ENCODE results near the gene GPR89B.
"Not testable (repeated sequence)": the region's sequence is repeated elsewhere in the genome, so short reads cannot be mapped to it uniquely, and the experiment has no call there.

GPR89B gene

DNA sequence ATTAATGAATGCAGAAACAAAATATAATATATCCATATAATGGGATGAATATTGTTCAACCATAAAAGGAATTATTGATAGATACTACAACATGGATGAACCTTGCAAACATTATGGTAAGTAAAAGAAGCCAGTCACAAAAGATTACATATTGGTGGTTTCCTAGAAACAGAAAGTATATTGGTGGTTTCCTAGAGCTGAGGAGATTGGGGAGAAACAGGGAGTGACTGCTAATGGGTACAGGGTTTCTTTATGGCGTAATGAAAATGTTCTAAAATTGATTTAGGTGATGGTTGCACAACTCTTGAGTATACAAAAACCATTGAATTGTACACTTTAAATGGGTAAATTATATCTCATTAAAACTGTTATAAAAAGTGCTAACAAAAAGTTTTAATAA is 14.3 kb downstream of the GPR89B start:
- not testable (repeated sequence) for DNase-seq

- DNase-seq, result not testable (repeated sequence)
Observed at GRCh38 chr1:147949517-147949916, 21.3 kb downstream of the GPR89B start.

DNA sequence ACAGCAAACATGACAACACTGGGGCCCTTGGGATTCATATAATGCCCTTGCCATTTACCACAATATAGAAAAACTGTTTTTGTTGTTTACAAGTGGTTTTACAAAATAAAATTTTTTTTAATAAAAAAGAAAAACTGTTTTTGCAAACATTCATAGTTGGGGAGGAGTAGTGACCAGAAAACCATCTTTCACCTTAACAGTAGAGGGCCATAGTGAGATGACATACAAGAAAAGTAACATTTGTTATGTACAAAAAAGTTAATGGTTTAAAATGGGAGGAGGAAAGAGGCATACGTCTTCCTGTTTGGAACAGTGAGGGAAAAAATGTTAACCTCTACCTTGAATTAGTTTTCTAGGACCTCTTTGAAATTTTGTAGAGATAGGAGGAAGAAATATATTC is 30.7 kb downstream of the GPR89B start:
- DNase-seq, result not testable (repeated sequence)

- DNase-seq, result not testable (repeated sequence)
Observed at GRCh38 chr1:147959680-147960079, 31.5 kb downstream of the GPR89B start.

- not testable (repeated sequence) for DNase-seq
Observed at GRCh38 chr1:147964575-147964974, 36.4 kb downstream of the GPR89B start.

DNA sequence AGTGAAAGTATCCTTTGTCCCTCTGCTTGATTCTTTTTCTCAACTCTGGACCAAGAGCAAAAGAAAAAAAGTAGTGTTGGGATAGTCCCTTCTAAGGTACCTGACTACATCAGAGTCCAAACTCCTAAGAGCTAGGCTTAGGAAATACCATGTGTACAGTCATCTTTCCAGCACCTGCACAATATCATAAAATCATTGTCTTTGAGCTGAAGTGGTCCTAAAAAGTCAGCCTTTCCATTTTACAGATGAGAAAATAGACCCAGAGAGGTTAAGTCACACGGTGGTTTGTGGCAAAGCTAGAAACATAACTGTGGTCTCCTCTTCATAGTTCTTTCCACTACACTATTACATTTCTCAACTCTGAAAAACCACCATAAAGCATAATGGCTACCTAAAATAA is 38.4 kb downstream of the GPR89B start:
- DNase-seq, result not testable (repeated sequence)

DNA sequence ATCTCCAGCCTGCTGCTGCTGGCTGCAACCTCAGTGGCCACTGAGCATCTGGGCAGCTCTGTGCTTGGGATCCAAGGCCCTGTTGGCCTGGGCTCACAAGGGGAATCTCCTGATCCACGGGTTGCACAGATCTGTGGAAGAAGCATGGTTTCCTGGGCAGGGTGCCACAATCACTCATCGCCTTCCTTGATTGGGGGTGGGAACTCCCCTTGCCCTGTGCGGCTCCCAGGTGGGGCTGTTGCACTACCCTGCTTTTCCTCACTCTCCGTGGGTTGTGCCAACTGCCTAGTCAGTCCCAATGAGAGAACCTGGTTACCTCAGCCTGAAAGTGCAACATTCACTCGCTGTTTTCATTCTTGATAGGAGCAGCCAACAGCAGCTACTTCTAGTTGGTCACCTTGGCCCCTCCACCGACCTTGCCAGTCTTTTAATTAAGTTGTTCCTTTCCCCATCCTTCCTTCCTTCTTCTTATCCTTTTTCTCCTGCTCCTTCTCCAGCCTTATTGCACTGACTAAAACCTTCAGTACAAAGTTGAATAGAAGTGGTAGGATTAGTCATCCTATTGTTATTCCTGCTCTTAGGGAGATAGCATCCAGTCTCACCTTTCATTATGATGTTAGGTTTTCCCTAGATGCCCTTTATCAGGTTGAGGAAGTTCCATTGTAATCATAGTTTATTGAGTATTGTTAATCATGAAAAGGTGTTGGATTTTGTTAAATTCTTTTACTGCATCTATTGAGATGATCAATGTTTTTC is 50.9 kb downstream of the GPR89B start:
- DNase-seq, result not testable (repeated sequence)

- not testable (repeated sequence) for DNase-seq
Observed at GRCh38 chr1:147985374-147985773, 57.2 kb downstream of the GPR89B start.

GRCh38 chr1:147987893-147988292 is 59.7 kb downstream of the GPR89B start:
- not testable (repeated sequence) for DNase-seq

- not testable (repeated sequence) for DNase-seq
Observed at GRCh38 chr1:147992916-147993315, 64.7 kb downstream of the GPR89B start.

DNA sequence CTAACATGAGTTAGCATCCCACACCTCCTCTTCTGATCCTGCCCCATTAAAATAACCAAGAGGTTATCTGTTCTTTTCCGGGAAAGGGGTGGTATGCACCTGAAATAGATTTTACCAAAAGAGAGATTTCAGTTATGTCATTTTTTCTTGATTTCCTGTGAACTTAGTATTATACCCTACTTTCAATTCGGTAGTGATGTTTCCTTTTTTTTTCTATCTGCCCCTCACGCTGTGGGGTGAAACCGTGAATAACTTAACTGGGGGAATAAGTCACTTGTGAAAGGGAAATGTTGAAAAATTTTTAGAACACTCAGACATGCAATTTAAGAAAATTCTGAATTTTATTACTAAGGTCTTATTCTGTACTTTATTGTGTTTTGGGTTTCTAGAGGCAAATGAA is 65.2 kb downstream of the GPR89B start:
- not testable (repeated sequence) for DNase-seq

DNA sequence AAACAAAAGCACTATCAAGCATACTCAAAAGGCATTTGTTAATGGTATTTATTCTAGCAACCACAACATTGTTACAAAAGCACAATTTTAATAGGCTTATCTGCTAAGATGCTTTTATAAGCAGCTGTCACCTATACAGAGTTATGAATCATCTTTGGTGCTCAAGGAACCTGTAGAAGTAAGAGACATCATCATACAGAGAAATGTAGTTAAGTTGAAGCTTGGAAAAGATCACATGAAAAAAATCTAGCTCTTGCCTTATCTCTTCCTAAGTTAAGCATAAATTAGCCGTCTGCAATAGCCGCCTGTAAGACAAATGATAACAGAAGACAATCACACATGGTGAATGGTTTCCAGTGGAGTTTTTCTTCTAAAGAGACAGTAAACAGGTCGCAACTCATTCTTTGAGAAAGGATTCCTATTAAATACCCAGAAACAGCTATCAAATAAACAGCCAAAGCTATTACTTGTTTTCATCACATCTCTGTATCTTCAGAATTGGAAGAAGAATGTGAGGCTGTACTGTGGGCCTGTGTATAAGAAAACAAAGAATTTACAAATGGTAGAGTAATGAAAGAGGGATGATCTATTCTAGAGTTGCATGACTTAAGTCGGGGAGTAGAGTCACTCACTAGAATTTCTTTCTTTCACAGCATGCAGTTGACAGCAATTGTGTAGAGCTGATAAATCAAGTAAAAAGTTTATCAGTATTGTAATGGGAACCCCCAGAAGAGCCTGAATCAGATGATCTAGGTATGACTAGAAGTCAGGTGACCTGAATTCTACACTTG is 65.8 kb downstream of the GPR89B start:
- not testable (repeated sequence) for DNase-seq

DNA sequence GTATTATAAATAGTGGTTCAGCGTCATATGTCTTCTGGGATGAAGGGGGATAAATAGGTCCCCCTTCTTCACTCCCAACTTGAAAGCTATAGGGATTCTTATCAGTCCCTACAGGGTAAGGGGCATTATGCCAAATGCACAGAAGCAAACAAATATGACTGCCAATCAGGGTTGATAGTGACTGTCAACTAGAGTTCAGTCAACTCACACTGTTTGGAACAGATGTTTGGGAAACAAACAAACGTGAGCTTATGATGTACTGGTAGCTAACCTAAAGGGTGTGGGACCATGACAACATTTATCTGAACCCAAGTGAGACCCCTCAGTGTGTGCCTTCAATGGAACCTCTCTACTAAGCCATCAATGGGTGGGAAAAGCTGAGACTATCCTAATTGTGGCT is 67.9 kb downstream of the GPR89B start:
- not testable (repeated sequence) for DNase-seq

DNA sequence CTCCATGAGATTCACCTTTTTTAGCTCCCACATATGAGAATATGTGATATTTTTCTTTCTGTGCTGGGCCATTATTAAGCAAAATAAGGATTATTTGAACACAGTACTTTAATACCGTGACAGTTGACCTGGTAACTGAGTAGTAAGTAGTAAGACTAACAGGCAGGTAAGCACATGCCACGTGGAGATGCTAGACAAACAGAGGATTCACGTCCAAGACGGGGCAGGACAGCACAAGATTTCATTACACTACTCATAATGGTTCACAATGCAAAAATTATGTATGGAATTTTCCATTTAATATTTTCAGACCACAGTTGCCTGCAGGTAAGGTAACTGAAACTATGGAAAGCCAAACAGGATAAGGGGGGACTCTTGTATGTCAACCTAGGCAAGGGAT is 79.5 kb downstream of the GPR89B start:
- not testable (repeated sequence) for DNase-seq

GRCh38 chr1:148010527-148010926 is 82.3 kb downstream of the GPR89B start:
- DNase-seq, result no peak

- DNase-seq, result not testable (repeated sequence)
Observed at GRCh38 chr1:148013177-148014144, 85.2 kb downstream of the GPR89B start.

GRCh38 chr1:148014289-148015200 is 86.3 kb downstream of the GPR89B start:
- not testable (repeated sequence) for DNase-seq

- not testable (repeated sequence) for DNase-seq
Observed at GRCh38 chr1:148024918-148025317, 96.7 kb downstream of the GPR89B start.

GRCh38 chr1:148027004-148027403 is 98.8 kb downstream of the GPR89B start:
- not testable (repeated sequence) for DNase-seq

- not testable (repeated sequence) for DNase-seq
Observed at GRCh38 chr1:148032247-148032646, 104.0 kb downstream of the GPR89B start.

GRCh38 chr1:148032690-148033089 is 104.5 kb downstream of the GPR89B start:
- not testable (repeated sequence) for DNase-seq

DNA sequence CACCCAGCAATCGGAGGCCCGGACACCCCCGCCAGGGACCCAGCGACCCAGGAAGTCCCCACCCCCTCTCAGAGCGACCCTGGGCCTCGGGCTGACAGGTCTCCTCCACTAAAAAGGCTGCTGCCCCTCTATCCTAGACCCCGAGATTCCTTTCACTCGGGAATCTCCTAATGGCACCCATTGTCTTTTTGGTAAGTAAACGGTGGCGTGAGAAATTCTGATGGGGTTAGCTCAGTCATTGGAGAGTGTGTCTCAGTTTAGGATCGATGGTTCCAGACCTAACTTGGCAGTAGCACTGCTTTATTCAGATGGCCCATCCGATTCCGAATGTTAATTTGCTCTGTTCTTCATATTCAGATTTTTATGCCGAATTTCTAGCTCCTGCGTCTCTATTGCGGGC is 104.9 kb downstream of the GPR89B start:
- DNase-seq, result not testable (repeated sequence)

All from bone marrow (tissue), 2 donors.